ENCODE results near the gene WNT11. TPM values are rescaled to one million over a fixed set of nuclear protein-coding genes. Genes with fewer than 3 reads are reported as not detected.

The WNT11 gene
- polyA plus RNA-seq, 1 of the 3 experiments (the other 2 are of a cell fraction) = 0.43 TPM

- H3K36me3 ChIP-seq (replicated peaks in 1 of 2; ENCODE audit: control insufficient read depth in 1 of 2, insufficient read depth in 2 of 2, low read length in 1 of 2) = no peaks in the 10 kb centered on the region
- no peak for DNase-seq
- no peaks in the 10 kb centered on the region for H4K20me1 ChIP-seq (ENCODE audit: insufficient read depth)
- H3K9me3 ChIP-seq = no peaks in the 10 kb centered on the region
- ChIA-PET CTCF (interaction anchor here (1.0 to 5.7 kb wide), 3 partner anchors 11 to 255 kb away, joined by 3 to 53 read pairs (median 7); partner anchors contain the start of gene WNT11), POLR2A (no interaction called here)
- no peak overlapping the region for H2AFZ ChIP-seq (ENCODE audit: low read depth)
- H3K79me2 ChIP-seq (ENCODE audit: insufficient read depth) = no peaks in the 10 kb centered on the region
- H3K27ac ChIP-seq (ENCODE audit: low read depth in 2 of 2, low read length in 1 of 2) = no peak overlapping the region
- H3K27me3 ChIP-seq (ENCODE audit: insufficient read depth) = no peaks in the 10 kb centered on the region
- H3F3A ChIP-seq (replicated peaks; ENCODE audit: insufficient read depth) = no peaks in the 10 kb centered on the region
- H3K9ac ChIP-seq = no peak overlapping the region
- no peak for TF ChIP-seq FOXJ3 (CRISPR knock-in tag; IDR thresholded peaks at IDR 0.05)
- TF ChIP-seq GABPA (IDR thresholded peaks at IDR 0.05; ENCODE audit: low read depth) = no peak
- TF ChIP-seq MXI1 (IDR thresholded peaks at IDR 0.05; ENCODE audit: low read depth, low read length) = no peak
- TF ChIP-seq FOXM1 (IDR thresholded peaks at IDR 0.05; ENCODE audit: low read depth) = no peak
- TF ChIP-seq EP300 (IDR thresholded peaks at IDR 0.05; ENCODE audit: borderline replicate concordance in 1 of 2, low read depth in 1 of 2, low read length in 1 of 2) = no peak
- TF ChIP-seq GATA2 (CRISPR knock-in tag; IDR thresholded peaks at IDR 0.05) = no peak
- TF ChIP-seq SMC3 (IDR thresholded peaks at IDR 0.05; ENCODE audit: low read depth, low read length) = no peak
- no peak for TF ChIP-seq CTCF (IDR thresholded peaks at IDR 0.05)
- TF ChIP-seq SIN3A (IDR thresholded peaks at IDR 0.05; ENCODE audit: borderline replicate concordance, low read depth, low read length) = no peak
- TF ChIP-seq PBX3 (IDR thresholded peaks at IDR 0.05) = no peak
- TF ChIP-seq IRF3 (IDR thresholded peaks at IDR 0.05; ENCODE audit: low read depth, low read length) = no peak
- no peak for TF ChIP-seq NRF1 (IDR thresholded peaks at IDR 0.05; ENCODE audit: low read depth, low read length)
- TF ChIP-seq FOSL2 (IDR thresholded peaks at IDR 0.05; ENCODE audit: borderline replicate concordance, low read depth) = no peak
- TF ChIP-seq RFX5 (IDR thresholded peaks at IDR 0.05; ENCODE audit: low read length) = no peak
- no peaks in the 10 kb centered on the region for H3K9me2 ChIP-seq
- 32% methylated on average over 8 of the region's 9 CpGs for WGBS (ENCODE audit: low lambda C conversion rate)
- H3K4me1 ChIP-seq (ENCODE audit: control insufficient read depth in 1 of 2, insufficient read depth in 2 of 2, low read depth in 1 of 2, low read length in 1 of 2) = no peaks in the 10 kb centered on the region
- no peak overlapping the region for H3K4me2 ChIP-seq
- H3K4me3 ChIP-seq (ENCODE audit: low read depth in 2 of 2, low read length in 1 of 2) = no peak overlapping the region
These were observed 12.3 kb upstream of the WNT11 start for GRCh38 chr11:76218449-76219178.
